ENCODE data around the gene OLFML2A.

DNA sequence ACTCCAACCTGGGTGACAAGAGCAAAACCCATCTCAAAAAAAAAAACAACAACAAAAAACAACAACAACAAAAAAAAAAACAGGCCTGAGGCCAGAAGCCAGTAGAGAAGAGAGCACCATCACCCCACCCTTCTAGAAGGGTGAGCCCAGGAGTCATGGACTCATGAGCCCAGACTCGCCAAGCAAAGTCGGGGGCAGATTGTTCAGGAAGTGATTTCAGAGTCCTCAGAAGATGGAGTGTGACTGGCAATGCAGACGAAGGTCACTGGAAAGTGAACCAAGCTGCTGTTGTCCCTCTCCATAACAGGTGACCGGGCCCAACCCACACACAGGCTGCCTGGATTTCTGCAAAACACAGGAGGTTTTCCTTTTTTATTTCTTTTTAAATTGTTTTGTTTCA is 67.4 kb downstream of the OLFML2A start:
- TF ChIP-seq, protein P1, sequence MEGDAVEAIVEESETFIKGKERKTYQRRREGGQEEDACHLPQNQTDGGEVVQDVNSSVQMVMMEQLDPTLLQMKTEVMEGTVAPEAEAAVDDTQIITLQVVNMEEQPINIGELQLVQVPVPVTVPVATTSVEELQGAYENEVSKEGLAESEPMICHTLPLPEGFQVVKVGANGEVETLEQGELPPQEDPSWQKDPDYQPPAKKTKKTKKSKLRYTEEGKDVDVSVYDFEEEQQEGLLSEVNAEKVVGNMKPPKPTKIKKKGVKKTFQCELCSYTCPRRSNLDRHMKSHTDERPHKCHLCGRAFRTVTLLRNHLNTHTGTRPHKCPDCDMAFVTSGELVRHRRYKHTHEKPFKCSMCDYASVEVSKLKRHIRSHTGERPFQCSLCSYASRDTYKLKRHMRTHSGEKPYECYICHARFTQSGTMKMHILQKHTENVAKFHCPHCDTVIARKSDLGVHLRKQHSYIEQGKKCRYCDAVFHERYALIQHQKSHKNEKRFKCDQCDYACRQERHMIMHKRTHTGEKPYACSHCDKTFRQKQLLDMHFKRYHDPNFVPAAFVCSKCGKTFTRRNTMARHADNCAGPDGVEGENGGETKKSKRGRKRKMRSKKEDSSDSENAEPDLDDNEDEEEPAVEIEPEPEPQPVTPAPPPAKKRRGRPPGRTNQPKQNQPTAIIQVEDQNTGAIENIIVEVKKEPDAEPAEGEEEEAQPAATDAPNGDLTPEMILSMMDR (IDR thresholded peaks at IDR 0.05), result no peak
- TF ChIP-seq POLR2A (IDR thresholded peaks at IDR 0.05) (no peak), POLR2AphosphoS5 (IDR thresholded peaks at IDR 0.05) (no peak)

Measured in prostate gland (tissue), 2 donors.